ENCODE data around the gene FLNA. TPM values are rescaled to one million over a fixed set of nuclear protein-coding genes. Genes with fewer than 3 reads are reported as not detected.

Gene FLNA
- total and polyA plus RNA-seq, 2 of the 13 experiments (the other 11 are each of a cell fraction or from before 2014, with no cell fraction given) = 83.4 to 174 TPM

GRCh38 chrX:154353172-154353843 lies 21.1 kb downstream of the FLNA start:
- Histone ChIP-seq H3K4me1 (ENCODE audit: insufficient read depth, low read length) (peaks cover 1% of the 10 kb centered on the region; the same call in 1 of the 2 replicates), H3K36me3 (replicated peaks in 1 of 2; ENCODE audit: control insufficient read depth in 1 of 2, insufficient read depth in 2 of 2, low read length in 2 of 2) (peaks cover 15 to 41% of the 10 kb centered on the region in 2 experiments; a peak in 4 of 5 replicates), H3K9me3 (ENCODE audit: low read length) (no peaks in the 10 kb centered on the region), H3K27ac (ENCODE audit: extremely low read length, insufficient read depth, low read length) (no peak overlapping the region), H3K27me3 (ENCODE audit: control insufficient read depth in 1 of 2, insufficient read depth in 2 of 2, low read length in 2 of 2) (no peaks in the 10 kb centered on the region), H2AFZ (ENCODE audit: low read length) (no peak overlapping the region), H3K79me2 (ENCODE audit: insufficient read depth, low read length) (no peaks in the 10 kb centered on the region), H4K20me1 (ENCODE audit: insufficient read depth, low read length) (no peaks in the 10 kb centered on the region), H3K4me2 (ENCODE audit: low read depth, low read length) (no peak overlapping the region), H3K4me3 (replicated peaks in 1 of 3; ENCODE audit: insufficient read depth in 1 of 3, low read depth in 2 of 3, low read length in 3 of 3) (no peak overlapping the region), H3K9ac (ENCODE audit: insufficient read depth, low read depth, low read length) (no peak overlapping the region)
- ChIA-PET POLR2A (interaction anchor here (1.5 kb wide), 1 partner anchor 12 kb away, joined by 4 read pairs; no protein-coding TSS in a partner anchor), CTCF (ENCODE audit: low intra/inter-chr PET ratio, low total read pairs) (no interaction called here)
- FAIRE-seq = no peak
- no peak for ATAC-seq
- BruUV-seq (replicated peaks) = no TSS peak
- no peak for DNase-seq (ENCODE audit: low spot score)
- in situ Hi-C loops (cut with HindIII; ENCODE audit: extremely low pct_ligation_motif_present, low pct_unique_long_range_greater_than_20kb) (no loop called here), intact Hi-C loops (cut with micrococcal nuclease; ENCODE audit: unreplicated experiment) (no loop called here)
- WGBS (ENCODE audit: low lambda C conversion rate) = no CpG with 5 or more reads among the region's 24 CpGs
- TF ChIP-seq, protein P1, sequence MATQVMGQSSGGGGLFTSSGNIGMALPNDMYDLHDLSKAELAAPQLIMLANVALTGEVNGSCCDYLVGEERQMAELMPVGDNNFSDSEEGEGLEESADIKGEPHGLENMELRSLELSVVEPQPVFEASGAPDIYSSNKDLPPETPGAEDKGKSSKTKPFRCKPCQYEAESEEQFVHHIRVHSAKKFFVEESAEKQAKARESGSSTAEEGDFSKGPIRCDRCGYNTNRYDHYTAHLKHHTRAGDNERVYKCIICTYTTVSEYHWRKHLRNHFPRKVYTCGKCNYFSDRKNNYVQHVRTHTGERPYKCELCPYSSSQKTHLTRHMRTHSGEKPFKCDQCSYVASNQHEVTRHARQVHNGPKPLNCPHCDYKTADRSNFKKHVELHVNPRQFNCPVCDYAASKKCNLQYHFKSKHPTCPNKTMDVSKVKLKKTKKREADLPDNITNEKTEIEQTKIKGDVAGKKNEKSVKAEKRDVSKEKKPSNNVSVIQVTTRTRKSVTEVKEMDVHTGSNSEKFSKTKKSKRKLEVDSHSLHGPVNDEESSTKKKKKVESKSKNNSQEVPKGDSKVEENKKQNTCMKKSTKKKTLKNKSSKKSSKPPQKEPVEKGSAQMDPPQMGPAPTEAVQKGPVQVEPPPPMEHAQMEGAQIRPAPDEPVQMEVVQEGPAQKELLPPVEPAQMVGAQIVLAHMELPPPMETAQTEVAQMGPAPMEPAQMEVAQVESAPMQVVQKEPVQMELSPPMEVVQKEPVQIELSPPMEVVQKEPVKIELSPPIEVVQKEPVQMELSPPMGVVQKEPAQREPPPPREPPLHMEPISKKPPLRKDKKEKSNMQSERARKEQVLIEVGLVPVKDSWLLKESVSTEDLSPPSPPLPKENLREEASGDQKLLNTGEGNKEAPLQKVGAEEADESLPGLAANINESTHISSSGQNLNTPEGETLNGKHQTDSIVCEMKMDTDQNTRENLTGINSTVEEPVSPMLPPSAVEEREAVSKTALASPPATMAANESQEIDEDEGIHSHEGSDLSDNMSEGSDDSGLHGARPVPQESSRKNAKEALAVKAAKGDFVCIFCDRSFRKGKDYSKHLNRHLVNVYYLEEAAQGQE (IDR thresholded peaks at IDR 0.05; ENCODE audit: borderline replicate concordance in 1 of 2, low read depth in 1 of 2, low read length in 2 of 2) = no peak
- TF ChIP-seq MXD4 (CRISPR knock-in tag; IDR thresholded peaks at IDR 0.05) (no peak), SP2 (CRISPR knock-in tag; IDR thresholded peaks at IDR 0.05) (no peak), AGO2 (optimal IDR thresholded peaks at IDR 0.05; ENCODE audit: low read depth, low read length) (peak; percentile 45), HOXA9 (CRISPR knock-in tag; IDR thresholded peaks at IDR 0.05; ENCODE audit: borderline replicate concordance) (no peak), GABPB1 (CRISPR knock-in tag; IDR thresholded peaks at IDR 0.05) (no peak), NFE2L2 (IDR thresholded peaks at IDR 0.05; ENCODE audit: low read length) (no peak), POLR2G (IDR thresholded peaks at IDR 0.05; ENCODE audit: low read depth, low read length) (peak; percentile 25; the same call in 1 of the 2 replicates)
- TF ChIP-seq, protein P2, sequence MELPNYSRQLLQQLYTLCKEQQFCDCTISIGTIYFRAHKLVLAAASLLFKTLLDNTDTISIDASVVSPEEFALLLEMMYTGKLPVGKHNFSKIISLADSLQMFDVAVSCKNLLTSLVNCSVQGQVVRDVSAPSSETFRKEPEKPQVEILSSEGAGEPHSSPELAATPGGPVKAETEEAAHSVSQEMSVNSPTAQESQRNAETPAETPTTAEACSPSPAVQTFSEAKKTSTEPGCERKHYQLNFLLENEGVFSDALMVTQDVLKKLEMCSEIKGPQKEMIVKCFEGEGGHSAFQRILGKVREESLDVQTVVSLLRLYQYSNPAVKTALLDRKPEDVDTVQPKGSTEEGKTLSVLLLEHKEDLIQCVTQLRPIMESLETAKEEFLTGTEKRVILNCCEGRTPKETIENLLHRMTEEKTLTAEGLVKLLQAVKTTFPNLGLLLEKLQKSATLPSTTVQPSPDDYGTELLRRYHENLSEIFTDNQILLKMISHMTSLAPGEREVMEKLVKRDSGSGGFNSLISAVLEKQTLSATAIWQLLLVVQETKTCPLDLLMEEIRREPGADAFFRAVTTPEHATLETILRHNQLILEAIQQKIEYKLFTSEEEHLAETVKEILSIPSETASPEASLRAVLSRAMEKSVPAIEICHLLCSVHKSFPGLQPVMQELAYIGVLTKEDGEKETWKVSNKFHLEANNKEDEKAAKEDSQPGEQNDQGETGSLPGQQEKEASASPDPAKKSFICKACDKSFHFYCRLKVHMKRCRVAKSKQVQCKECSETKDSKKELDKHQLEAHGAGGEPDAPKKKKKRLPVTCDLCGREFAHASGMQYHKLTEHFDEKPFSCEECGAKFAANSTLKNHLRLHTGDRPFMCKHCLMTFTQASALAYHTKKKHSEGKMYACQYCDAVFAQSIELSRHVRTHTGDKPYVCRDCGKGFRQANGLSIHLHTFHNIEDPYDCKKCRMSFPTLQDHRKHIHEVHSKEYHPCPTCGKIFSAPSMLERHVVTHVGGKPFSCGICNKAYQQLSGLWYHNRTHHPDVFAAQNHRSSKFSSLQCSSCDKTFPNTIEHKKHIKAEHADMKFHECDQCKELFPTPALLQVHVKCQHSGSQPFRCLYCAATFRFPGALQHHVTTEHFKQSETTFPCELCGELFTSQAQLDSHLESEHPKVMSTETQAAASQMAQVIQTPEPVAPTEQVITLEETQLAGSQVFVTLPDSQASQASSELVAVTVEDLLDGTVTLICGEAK (IDR thresholded peaks at IDR 0.05) = no peak
- TF ChIP-seq, protein P2 (CRISPR knock-in tag; IDR thresholded peaks at IDR 0.05) = no peak

Data from HepG2 (cell line).